Suppressor macrophage treated with lipopolysaccharide for 4 hours (primary cell): ENCODE results near the gene GLIPR2.
"Not testable (repeated sequence)": the region's sequence is repeated elsewhere in the genome, so short reads cannot be mapped to it uniquely, and the experiment has no call there.

Source experiments
- DNase-seq: peaks from one replicate; pipeline ENCODE4 v3.0.0-alpha.2; 2020

GLIPR2 gene

DNA sequence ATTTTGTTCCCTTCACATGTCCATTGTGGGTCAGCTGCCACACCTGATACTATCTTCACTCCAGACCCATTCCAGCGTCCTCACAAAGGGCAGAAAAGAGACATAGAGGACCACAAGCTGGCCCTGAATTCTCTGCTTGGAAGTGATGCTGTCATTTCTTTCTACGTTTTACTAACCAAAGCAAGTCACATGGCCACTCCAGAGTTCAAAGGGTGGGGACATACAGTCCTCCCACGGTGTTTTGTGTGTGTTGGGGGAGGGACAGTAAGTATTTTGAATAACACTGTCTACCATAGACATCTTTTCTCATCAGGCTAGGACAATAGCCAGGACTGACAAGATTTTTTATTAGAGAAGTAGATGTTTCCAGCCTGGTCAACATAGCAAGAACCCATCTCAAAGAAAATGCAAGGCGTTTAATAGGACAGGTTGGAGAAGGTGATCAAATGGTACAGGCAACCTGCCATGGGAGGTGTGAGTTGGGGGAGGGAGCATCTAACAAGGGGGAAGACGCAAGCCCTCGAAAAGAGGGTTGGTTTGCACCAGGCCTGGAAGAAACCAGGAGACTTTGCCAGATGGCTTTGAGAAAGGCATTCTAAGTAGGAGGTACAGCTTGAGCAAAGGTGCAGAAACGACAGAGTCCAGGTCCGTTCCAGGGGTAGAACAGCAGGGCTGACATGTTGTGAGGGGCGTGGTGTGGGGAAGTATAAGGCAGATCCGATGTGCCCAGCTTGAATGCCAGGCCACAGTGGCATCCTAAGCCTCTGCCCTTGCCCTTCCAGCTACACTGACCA, 11.3 kb upstream of the GLIPR2 start:
- DNase-seq, result peak; percentile 67

DNA sequence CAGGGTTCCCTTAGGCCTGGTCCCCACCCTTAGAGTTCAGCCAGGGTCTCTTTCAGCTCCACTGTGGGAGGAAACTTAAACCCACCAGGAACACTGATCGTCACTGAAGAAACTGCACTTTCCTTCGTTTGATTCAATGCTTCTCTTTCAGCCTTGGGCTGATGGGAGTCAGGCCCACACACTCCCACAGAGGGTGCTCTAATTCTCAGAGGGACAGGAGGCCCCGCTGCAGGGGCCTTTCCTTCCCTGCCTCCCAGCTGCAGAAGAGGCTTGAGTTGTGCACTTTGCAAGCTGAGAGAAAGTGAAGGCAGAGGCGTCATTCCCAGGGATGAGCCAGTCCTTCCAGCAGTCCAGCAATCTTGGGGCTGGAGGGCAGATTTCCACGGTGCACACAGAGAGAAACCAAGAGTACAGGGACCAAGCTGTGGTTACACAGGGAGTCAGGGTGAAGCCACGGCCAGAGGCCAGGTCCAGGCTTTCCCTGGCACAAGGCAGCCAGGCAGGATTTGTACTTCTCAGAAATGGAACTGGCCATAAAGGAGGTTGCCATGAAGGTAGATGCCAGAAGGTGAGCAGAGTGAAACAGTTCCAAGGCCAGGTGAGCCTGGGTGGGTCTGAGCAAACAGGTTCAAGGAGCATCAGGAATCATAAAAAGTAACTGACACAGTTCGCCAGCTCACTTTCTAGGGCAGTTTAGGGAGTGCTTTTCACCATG, 10.4 kb upstream of the GLIPR2 start:
- DNase-seq, result peak; percentile 18

DNA sequence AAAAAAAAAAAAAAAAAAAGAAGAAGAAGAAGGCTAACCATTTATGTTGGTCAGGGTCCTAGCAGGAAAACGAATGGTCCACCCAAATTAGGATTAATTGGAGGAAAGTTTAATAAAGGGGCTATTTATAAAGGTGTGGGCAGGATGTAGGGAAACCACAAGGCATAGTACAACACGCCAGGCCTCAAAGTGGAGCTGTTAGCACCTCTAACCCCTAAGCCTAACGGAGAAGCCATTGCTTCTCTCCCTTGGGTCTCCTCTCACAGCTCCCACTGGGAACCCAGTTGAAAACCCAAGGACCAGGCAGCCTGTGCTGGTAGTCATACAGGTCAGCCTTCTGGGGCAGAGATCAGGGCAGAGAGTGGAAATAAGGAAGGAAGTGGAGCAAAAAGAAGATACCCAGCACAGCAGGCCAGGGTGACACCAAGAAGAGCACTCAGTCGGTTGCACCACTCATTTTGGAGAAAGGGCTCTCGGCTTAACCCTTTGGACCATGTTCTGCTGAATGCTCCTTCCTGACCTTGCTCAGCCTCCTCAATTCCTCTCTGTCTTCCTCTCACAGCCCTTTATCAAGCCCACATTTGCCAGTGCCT, 8.8 kb upstream of the GLIPR2 start:
- peak; percentile 76 for DNase-seq

DNA sequence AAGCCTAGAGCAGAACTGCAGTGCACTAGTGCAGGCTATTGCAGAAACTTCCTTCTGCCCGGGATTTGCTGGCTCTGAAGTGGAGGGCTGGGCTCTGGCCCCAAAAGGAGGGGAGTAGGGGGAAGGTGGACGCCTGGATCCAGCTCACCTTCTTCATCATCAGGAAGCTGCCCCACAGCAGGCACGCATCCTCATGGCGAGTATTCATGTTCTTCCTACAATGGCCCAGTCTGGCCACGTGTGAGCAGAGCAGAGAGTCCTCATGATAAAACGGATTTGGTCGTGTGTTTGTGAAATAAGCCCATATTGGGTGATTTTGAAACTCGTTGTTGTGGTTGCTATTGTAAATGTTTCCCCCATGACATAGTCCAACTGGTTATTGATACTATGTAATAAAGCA, 8.2 kb upstream of the GLIPR2 start:
- peak; percentile 71 for DNase-seq

DNA sequence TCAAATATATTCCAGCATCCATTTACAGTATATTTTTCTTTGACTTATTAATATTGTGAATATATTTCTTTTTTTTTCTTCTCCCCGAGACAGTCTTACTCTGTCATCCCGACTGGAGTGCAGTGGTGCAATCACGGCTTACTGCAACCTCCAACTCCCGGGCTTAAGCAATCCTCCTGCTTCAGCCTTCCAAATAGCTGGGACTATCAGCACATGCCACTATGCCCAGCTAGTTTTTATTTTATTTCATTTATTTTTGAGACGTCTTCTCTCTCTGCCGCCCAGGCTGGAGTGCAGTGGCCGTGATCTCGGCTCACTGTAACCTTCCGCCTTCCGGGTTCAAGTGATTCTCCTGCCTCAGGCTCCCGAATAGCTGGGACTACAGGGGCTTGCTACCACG, 7.4 kb upstream of the GLIPR2 start:
- peak; percentile 73 for DNase-seq

DNA sequence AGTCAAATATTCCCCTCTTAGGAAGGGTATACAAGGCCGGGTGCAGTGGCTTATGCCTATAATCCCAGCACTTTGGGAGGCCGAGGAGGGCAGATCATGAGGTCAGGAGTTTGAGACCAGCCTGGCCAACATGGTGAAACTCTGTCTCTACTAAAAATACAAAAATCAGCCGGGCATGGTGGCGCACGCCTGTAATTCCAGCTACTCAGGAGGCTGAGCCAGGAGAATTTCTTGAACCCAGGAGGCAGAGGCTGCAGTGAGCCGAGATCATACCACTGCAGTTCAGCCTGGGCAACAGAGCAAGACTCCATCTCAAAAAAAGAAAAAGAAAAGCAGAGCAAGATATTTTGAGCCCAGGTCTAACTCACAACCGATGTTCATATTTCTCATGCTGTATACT, 4.9 kb upstream of the GLIPR2 start:
- DNase-seq, result not testable (repeated sequence)

DNA sequence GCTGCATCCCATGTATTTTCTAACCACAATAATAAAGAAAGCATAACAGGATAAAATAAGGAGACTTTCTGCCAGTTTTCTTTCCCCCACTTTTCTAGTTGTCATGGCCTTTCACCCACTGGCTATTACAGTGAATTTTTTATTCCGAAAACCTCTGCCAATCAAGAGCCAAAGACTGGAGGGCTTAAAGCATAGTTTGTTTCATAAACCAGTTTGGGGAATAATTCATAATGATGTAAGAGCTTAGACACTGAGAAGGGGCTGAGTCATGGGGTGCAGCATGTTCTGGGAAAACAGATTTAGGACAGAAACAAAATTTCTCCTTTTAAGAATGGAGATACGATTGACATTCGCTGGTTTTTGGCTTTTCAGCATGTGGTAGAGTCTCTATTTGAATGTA, 4.4 kb upstream of the GLIPR2 start:
- peak; percentile 64 for DNase-seq

DNA sequence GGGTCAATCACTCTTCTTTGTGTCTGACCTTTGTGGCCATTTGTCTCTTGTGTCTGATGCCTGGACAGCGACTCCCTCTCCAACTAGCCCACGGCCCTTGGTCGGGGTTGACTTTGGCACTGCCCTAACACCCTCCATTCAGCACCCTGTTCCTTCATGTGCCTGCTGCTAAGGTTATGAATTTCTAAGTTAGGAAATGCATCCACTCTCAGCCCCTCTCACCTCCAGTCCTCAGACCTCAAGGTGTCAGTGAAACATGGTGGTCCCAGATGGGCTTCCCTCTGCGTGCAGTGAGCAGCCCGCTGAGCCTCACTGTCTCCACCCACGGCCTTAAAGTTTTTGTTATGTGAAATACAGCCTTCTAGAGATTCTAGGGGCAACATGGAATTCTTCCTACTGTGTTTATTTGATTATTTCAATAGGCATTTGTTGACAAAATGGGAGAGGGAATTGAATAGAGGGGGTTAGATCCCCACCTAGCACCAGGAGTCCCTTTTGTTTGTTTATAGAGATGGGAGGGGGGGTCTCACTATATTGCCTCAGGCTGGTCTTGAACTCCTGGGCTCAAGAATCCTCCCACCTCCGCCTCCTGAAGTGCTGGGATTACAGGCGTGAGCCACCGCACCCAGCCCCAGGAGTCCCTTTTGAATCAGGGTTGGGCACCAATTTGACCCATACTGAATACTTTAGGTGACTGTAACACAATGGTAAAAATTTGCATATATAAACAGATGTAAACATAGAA, 1.6 kb upstream of the GLIPR2 start:
- DNase-seq, result no peak

DNA sequence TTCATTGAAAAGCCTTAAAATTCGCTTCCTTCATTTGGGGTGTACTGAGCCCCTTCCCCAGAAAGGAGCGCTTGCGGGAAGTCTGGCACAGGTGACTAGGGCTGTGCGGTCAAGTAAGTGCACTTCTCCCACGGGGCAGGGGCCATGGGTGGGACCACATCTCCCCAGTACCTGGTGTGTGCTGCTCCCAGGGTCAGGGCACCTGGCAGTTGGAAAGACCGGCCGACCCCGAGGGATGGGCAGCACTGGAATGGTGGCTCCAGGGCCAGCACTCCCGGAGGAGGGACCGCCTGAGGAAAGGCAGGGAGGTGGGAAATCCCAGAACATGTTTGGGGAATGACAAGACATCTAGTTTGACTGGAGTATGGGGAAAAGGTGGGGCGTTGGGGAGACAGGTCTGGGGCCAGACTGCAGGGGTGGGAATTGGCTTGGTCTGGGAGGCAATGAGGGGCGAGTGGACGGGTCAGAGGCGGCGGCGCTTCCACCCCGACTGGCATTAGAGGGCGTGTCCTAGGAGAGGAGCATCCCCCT, 727 bp upstream of the GLIPR2 start:
- no peak for DNase-seq

DNA sequence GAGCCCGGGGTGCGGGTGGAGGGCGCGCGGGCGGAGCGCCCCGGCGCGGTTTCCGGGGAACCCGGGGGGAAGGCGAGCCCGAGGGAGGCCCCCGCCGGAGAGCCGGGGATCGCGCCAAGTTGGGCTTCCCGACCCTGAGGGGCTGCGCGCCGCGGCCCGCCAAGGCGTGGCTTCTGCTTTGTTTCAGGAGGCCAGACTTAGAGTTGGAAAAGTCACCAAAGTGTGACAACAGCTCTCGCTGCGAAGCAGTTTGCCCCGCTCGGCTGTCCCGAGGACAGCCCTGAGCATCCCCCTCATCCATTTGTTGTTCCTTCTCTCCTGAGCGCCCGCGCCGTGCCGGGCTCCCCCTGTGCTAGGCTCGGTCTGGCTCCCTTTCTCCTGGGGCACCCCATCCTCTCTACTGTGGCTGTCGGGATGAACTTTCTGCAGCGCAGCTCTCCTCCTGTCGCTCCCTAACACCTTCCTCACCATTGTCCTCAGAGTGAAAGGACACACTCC, 410 bp downstream of the GLIPR2 start:
- no peak for DNase-seq

DNA sequence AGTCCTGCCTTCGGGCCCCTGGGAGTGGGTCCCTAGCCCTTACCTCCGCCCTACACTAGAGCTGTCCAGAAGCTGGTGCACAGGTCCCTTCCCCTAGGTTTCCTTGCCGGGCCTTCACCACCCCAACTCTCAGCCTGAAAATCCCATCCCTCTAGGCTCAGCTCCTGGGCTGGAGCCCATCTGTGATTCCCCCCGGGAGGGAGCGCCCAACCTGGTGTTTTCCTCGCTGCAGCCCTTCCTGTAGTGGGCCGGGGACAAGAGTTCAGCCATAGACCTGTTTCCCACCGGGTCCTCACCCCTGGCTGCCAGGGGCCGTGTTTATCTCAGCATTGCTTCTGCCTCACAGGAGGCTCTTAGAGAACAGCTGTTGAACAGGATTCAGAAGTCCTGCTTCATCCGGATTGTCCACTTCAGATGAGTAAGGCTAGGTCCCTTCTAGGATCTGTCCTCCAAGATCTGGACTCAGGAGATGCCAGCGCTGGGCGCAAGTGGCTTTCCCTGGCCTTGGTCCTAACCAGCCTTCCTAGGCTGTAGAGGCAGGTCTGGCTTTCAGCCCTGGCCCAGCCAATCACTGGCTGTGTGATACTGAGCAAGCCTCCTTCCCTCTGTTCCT, 965 bp downstream of the GLIPR2 start:
- DNase-seq, result peak; percentile 51

DNA sequence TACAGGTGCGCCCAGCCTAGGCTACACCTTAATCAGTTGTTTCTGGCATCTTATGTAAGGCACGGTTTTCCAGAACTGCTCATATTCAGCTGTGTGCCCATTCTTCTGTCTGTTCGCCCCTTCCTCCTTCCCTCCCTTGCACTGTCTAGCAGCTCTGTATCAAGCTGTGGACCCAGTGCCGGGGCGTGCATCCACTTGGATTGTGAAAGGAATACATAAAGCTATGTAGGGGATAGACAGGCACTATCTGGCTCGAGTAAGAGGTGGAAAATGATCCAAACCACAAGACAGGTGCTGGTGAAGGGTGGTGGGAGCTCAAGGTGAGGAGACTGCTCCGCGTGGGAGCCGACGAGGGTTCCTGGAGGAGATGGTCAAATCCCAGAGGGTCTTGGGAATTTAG, 2.0 kb downstream of the GLIPR2 start:
- DNase-seq, result no peak

DNA sequence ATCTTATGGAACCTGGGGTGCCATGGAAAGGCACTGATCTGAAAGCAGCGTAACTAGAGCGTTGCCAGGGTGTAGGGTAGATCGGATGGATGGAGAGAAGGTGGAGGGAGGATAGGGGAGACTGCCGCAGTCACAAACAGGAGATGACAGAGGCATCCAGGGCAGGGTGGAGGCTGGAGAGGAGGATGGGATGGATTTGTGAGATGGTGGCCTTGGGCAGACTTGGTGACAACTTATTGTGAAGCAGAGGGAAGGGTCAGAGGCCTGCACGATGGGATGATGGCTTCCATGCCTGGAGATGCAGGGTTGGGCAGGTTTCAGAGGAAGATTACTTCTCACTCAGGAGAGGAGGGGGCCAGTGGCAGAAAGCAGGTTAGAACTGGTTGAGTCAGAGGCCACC, 2.4 kb downstream of the GLIPR2 start:
- no peak for DNase-seq

DNA sequence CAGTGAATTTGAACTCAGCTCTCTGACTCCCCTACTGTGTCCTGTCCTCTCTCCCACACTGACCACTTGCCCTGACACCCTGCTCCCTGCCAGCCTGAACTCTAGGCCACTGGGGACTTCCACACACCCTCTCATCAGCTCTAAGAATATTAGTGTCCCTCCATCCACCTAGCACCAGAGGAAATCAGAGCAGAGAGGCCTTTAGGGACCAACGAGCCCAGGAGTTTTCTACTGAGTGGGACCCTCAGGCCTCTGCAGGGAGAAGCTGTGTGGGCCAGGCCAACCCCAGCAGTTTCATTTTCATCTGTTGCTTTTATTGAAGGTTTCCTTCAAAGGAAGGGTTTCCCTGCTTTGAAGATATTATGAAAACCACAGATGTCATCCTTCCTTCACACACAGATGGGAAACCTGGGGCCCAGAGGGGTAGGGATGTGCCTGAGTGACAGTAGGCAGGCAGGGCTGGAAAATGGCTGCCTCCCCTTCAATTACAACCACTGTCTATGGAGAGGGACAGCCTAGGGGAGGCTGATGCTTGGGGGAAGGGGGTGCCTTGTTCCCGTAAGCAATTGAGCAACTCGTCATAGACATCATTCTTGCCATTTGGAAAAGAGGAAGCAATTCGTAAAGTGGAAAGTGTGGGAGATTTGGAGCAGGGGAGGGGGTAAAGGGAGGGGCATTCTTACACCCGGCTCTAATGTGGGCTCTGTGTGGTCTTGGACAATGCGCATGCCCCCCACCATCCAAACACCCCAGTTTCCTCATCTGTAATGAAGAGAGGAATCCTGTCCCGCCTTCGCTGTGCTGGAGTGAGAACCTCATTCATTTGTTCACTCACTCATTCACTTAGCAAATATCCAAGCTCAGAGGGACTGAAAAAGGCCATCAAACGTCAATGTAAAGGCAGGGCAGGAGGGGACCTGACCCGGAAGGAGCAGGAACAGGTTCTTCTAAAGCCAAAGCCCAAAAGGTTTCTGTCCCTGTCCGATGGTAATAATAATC, 3.9 kb downstream of the GLIPR2 start:
- peak; percentile 95 for DNase-seq

DNA sequence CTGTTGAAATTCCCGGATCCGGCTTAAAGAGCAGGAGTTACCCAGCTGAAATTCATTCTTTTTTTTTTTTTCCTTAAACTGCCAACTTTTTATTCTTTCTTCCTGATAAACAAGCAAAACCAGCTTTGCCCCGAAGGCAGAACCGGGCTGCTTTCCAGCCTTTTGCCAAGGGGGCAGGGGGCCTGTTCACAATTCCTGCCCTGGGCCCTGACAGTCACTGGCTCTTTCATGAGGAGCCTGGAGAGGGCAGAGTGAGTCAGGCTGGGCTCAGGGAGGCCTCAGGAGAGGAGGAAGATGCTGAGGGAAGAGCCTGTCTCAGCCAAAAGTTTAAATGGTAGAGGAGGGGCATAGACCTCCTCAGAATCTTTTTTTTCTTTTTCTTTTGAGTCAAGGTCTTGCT, 4.8 kb downstream of the GLIPR2 start:
- DNase-seq, result peak; percentile 45

DNA sequence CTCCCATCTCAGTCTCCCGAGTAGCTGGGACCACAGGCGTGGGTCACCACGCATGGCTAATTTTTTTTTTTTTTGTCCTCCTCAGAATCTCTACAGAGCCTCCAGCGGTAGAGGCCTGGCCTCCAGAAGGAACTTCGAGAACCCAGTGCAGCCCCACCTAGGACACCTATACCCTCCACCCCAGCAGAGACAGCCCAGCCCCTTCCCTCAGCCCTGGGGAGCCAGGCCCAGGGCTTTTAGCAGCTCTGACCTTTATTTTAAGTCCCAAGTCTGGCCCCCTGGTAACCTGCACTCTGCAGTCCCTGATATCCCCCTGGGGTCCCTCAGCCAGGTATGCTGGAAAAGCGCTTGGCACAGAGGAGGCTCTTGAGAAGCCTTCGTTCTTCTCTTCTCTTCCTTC, 5.2 kb downstream of the GLIPR2 start:
- DNase-seq, result no peak

DNA sequence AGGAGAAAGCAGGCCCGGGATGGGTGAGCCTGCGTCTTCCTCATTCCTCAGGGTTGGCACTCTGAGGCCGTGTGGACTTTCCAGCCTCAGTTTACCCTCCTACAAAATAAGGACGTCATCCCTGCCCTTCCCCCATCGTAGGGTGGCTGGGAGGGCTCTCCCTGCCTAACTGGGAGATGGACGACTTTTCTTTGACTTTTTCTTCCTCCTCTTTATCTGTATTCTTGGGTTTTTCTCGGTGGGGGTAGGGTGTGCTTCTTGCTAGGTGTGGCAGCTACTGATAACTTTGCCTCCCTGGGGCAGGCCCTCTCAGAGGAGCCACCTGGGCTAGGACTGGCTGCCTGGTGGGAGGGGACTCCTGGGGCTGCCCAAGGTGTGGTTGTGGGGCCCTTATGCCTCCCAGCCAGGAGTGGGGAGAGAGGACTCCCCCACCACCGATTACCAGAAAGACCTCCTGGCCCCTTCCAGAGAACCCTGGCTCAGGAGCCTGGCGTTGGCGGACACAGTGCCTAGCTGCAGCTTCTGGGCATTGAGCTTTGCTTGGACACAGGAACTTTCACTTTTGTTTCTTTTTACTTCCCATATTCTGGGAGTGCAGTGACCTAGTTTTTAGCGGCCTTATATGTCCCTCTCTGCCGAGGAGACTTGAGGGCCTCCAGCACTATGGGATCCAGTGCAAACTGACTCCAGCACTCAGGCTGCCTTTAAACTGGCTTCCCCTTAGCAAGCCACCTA, 6.1 kb downstream of the GLIPR2 start:
- DNase-seq, result peak; percentile 87

DNA sequence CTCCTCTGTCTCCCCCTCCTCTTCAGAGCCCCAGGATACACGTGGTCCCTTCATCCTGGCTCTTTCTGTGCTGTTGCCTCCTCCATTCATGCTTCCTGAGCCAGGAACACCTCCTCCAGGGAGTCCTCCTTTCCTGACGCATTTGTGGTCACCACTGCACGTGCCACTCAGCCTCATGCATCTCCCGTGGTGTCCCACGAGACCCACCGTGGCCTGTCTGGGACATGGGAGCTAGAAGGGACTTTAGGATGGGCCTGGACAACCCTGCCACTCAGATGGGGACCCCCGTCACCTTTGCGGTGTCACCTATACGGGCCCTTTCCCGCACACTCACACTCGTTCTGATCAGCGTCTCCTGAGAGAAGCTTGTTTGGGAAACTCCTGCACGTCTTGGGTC, 6.7 kb downstream of the GLIPR2 start:
- DNase-seq, result peak; percentile 66

DNA sequence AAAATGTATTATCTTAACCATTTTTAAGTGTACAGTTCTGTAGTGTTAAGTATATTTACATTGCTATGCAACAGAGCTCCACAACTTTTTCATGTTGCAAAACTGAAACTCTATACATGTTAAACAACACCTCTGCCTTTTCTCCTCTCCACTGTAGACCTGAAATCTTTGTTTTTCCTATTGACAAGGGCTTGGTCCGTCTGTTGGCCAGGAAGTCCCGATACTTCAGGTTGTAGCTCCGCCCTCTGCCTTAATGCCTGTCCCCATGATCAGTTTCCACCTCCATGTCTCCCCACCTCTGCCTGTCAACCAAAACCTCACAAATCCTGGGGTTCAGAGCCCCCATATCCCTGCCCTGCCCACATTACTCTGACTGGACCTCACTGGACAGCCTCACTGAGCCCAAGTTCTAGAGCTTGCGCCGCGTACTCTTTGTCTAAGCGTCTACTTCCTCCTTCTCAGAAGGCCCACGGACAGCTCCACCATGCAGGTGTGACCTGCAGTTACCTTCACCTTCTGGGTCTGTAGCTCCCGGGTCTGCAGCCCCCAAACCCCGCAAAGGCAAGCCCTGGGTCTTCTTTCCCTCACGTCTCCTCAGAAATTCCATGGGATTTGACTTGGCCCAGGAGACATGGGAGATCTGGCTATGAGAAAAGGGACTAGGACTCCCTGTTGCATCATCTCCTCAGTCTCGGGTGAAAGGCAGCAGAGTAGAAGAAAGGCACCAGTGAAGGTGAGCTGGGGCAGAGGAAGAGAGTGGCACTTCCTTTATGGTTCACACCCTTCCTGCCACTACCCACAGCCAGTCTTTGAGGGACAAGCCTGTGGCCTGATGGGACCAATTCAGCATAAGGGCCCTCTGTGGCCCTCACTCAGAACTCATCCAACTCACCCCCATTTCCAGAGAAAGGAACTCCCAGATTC, 8.0 kb downstream of the GLIPR2 start:
- DNase-seq, result no peak
